ENCODE measurements around the gene SRC. TPM values are rescaled to one million over a fixed set of nuclear protein-coding genes. Genes with fewer than 3 reads are reported as not detected.
A peak's percentile ranks its signal among the peaks of the same experiment; 100 is the strongest.

Gene SRC
- 25.9 and 34.6 TPM in 2 replicates for total RNA-seq (2014; rRNA removed; shearing (Covaris generic))
- polyA plus RNA-seq (2016; fragmentation: Nextera tagmentation; extraction: Ambion mirVana), result 7.1 and 8.0 TPM in 2 replicates
- long read RNA-seq, partial matches to known transcripts, result 0 of 1 reads
- long read RNA-seq, other reads (novel, unspliced or antisense), result 1 of 1 reads

DNA sequence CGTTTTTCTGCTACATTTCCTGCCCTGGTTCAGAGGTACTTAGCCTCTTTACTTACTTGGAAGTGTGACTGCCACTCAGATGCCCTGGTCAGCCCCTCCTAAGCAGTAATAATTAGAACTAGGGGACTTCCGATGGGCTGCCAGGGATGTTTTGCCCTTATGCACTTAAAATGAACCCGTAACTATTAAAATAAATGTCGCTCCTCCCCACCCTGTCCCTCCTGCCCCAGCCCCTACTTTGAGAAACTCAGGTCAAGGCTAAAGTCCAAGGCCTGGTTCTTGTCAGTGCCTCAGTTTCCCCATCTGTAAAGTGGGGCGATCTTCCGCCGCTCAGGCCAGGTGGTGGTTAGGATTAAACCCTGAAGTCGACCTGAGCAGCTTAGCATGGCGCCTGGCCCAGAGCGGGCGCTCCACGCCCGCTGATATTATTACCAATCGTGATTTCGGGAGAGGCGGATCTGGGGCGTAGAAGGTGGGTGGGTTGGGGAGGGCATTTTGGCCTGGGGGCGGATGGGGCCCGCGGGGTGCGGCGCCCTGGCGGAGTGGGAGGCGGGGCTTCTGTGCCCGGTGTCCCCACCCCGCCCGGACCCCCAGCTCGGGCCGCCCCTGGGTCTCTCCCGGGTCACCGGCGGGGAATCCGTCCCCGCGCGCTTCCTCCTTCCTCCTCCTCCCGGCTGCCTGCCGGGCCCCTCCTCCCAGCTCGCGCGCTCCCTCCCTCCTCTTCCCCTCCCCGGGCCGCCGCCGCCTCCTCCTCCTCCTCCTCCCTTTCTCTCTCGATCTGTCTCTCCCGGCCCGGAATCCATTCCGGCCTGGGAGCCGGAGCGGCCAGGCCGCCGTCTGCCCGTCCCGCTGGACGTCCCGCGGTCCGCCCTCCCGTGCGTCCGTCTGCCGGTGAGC lies at the start of gene SRC:
TSS of gene SRC (plus strand) at position 802 of the 897 bp plus-strand sequence. CDS start 38,014 bp downstream, outside the sequence.
- peaks cover 4% of the 10 kb centered on the region; the same call in 2 of the 3 replicates for H3K36me3 Mint-ChIP-seq (ENCODE audit: low read depth)
- no peaks in the 10 kb centered on the region for H3K9me3 Mint-ChIP-seq
- peaks cover 21% of the 10 kb centered on the region for H3K27me3 Mint-ChIP-seq (ENCODE audit: insufficient read depth, low read depth, poor library complexity)
- H3K4me3 Mint-ChIP-seq, result peak within 1 kb of the TSS; percentile 70
- peaks cover 9% of the 10 kb centered on the region; the same call in 1 of the 2 replicates for H4K20me1 ChIP-seq (replicated peaks; ENCODE audit: insufficient read depth)
- H3K27ac ChIP-seq (ENCODE audit: low read depth), result peak within 1 kb of the TSS; percentile 59; the same call in 1 of the 2 replicates
- peak within 1 kb of the TSS; percentile 84; the same call in 1 of the 2 replicates for H2AFZ ChIP-seq
- H3K4me1 ChIP-seq (ENCODE audit: insufficient read depth), result peaks cover 5% of the 10 kb centered on the region; the same call in 1 of the 2 replicates
- no peaks in the 10 kb centered on the region for H3K36me3 ChIP-seq (ENCODE audit: insufficient read depth)
- no peaks in the 10 kb centered on the region for H3K27me3 ChIP-seq (ENCODE audit: insufficient read depth)
- H3K79me2 ChIP-seq (replicated peaks; ENCODE audit: insufficient read depth), result peaks cover 39% of the 10 kb centered on the region
- peak within 1 kb of the TSS; percentile 59; the same call in 1 of the 2 replicates for H3K27ac Mint-ChIP-seq
- peak; percentile 57 for ATAC-seq
- H3K4me2 ChIP-seq, result peak within 1 kb of the TSS; percentile 84
- DNase-seq (ENCODE audit: low spot score), result peak; percentile 84
- H3K9me2 ChIP-seq (ENCODE audit: insufficient read depth), result no peaks in the 10 kb centered on the region
- no peaks in the 10 kb centered on the region for H3F3A ChIP-seq (replicated peaks; ENCODE audit: low read depth)
- TF ChIP-seq POLR2AphosphoS5 (IDR thresholded peaks at IDR 0.05; ENCODE audit: low read depth) (peak; percentile 62), ZNF114 (CRISPR knock-in tag; IDR thresholded peaks at IDR 0.05) (no peak)
- peak within 1 kb of the TSS; percentile 67 for H3K4me3 ChIP-seq
- H3K4me1 Mint-ChIP-seq, result peaks cover 26% of the 10 kb centered on the region

DNA sequence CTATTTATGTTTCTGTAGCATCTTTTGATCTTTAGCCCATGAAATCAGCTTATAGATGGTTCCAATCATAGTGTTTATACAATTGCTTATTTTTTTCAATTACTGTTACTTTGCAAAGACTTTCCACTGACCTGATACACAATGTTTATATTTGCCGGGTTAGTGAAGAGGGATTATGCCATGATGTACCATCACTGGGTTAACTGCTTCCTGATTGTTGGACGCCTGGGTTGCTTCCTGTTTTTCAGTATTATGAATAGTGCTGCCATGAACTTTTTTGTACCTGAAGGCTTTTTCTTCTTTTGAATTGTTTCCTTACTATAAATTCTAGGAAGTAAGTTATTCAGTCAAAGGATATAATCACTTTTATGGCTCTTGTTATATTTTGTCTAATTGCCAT lies 49.6 kb upstream of the SRC start:
- Mint-ChIP-seq H3K27ac (no peak overlapping the region), H3K27me3 (ENCODE audit: insufficient read depth, low read depth, poor library complexity) (no peaks in the 10 kb centered on the region), H3K4me3 (no peak overlapping the region), H3K4me1 (peaks cover 13% of the 10 kb centered on the region), H3K36me3 (ENCODE audit: low read depth) (peaks cover 45% of the 10 kb centered on the region), H3K9me3 (peaks cover 13% of the 10 kb centered on the region)
- no peaks in the 10 kb centered on the region for H3K27me3 ChIP-seq (ENCODE audit: insufficient read depth)
- peaks cover 61% of the 10 kb centered on the region for H3K79me2 ChIP-seq (replicated peaks; ENCODE audit: insufficient read depth)
- peaks cover 7% of the 10 kb centered on the region; the same call in 1 of the 2 replicates for H4K20me1 ChIP-seq (replicated peaks; ENCODE audit: insufficient read depth)
- H3K27ac ChIP-seq (ENCODE audit: low read depth), result no peak overlapping the region
- no peak overlapping the region for H3K4me2 ChIP-seq
- 0 out of 2 replicates have a peak, but pooled peaks cover 7% of the 10 kb centered on the region for H3F3A ChIP-seq (replicated peaks; ENCODE audit: low read depth)
- H3K4me3 ChIP-seq, result no peak overlapping the region
- H3K4me1 ChIP-seq (ENCODE audit: insufficient read depth), result peaks cover 7% of the 10 kb centered on the region; the same call in 1 of the 2 replicates
- DNase-seq (ENCODE audit: low spot score) (no peak), ATAC-seq (no peak)
- H2AFZ ChIP-seq, result no peak overlapping the region
- H3K9me2 ChIP-seq (ENCODE audit: insufficient read depth), result peaks cover under 1% of the 10 kb centered on the region; the same call in 1 of the 2 replicates
- H3K36me3 ChIP-seq (ENCODE audit: insufficient read depth), result peaks cover 7% of the 10 kb centered on the region; the same call in 1 of the 2 replicates
- no peak for TF ChIP-seq NANOG (IDR thresholded peaks at IDR 0.05; ENCODE audit: borderline replicate concordance)
- TF ChIP-seq, protein P1, sequence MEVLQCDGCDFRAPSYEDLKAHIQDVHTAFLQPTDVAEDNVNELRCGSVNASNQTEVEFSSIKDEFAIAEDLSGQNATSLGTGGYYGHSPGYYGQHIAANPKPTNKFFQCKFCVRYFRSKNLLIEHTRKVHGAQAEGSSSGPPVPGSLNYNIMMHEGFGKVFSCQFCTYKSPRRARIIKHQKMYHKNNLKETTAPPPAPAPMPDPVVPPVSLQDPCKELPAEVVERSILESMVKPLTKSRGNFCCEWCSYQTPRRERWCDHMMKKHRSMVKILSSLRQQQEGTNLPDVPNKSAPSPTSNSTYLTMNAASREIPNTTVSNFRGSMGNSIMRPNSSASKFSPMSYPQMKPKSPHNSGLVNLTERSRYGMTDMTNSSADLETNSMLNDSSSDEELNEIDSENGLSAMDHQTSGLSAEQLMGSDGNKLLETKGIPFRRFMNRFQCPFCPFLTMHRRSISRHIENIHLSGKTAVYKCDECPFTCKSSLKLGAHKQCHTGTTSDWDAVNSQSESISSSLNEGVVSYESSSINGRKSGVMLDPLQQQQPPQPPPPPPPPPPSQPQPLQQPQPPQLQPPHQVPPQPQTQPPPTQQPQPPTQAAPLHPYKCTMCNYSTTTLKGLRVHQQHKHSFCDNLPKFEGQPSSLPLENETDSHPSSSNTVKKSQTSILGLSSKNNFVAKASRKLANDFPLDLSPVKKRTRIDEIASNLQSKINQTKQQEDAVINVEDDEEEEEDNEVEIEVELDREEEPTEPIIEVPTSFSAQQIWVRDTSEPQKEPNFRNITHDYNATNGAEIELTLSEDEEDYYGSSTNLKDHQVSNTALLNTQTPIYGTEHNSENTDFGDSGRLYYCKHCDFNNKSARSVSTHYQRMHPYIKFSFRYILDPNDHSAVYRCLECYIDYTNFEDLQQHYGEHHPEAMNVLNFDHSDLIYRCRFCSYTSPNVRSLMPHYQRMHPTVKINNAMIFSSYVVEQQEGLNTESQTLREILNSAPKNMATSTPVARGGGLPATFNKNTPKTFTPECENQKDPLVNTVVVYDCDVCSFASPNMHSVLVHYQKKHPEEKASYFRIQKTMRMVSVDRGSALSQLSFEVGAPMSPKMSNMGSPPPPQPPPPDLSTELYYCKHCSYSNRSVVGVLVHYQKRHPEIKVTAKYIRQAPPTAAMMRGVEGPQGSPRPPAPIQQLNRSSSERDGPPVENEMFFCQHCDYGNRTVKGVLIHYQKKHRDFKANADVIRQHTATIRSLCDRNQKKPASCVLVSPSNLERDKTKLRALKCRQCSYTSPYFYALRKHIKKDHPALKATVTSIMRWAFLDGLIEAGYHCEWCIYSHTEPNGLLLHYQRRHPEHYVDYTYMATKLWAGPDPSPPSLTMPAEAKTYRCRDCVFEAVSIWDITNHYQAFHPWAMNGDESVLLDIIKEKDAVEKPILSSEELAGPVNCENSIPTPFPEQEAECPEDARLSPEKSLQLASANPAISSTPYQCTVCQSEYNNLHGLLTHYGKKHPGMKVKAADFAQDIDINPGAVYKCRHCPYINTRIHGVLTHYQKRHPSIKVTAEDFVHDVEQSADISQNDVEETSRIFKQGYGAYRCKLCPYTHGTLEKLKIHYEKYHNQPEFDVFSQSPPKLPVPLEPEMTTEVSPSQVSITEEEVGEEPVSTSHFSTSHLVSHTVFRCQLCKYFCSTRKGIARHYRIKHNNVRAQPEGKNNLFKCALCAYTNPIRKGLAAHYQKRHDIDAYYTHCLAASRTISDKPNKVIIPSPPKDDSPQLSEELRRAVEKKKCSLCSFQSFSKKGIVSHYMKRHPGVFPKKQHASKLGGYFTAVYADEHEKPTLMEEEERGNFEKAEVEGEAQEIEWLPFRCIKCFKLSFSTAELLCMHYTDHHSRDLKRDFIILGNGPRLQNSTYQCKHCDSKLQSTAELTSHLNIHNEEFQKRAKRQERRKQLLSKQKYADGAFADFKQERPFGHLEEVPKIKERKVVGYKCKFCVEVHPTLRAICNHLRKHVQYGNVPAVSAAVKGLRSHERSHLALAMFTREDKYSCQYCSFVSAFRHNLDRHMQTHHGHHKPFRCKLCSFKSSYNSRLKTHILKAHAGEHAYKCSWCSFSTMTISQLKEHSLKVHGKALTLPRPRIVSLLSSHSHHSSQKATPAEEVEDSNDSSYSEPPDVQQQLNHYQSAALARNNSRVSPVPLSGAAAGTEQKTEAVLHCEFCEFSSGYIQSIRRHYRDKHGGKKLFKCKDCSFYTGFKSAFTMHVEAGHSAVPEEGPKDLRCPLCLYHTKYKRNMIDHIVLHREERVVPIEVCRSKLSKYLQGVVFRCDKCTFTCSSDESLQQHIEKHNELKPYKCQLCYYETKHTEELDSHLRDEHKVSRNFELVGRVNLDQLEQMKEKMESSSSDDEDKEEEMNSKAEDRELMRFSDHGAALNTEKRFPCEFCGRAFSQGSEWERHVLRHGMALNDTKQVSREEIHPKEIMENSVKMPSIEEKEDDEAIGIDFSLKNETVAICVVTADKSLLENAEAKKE (CRISPR knock-in tag; IDR thresholded peaks at IDR 0.05), result no peak
- TF ChIP-seq JUNB (IDR thresholded peaks at IDR 0.05; ENCODE audit: unreplicated experiment), result no peak
- TF ChIP-seq, protein P2, sequence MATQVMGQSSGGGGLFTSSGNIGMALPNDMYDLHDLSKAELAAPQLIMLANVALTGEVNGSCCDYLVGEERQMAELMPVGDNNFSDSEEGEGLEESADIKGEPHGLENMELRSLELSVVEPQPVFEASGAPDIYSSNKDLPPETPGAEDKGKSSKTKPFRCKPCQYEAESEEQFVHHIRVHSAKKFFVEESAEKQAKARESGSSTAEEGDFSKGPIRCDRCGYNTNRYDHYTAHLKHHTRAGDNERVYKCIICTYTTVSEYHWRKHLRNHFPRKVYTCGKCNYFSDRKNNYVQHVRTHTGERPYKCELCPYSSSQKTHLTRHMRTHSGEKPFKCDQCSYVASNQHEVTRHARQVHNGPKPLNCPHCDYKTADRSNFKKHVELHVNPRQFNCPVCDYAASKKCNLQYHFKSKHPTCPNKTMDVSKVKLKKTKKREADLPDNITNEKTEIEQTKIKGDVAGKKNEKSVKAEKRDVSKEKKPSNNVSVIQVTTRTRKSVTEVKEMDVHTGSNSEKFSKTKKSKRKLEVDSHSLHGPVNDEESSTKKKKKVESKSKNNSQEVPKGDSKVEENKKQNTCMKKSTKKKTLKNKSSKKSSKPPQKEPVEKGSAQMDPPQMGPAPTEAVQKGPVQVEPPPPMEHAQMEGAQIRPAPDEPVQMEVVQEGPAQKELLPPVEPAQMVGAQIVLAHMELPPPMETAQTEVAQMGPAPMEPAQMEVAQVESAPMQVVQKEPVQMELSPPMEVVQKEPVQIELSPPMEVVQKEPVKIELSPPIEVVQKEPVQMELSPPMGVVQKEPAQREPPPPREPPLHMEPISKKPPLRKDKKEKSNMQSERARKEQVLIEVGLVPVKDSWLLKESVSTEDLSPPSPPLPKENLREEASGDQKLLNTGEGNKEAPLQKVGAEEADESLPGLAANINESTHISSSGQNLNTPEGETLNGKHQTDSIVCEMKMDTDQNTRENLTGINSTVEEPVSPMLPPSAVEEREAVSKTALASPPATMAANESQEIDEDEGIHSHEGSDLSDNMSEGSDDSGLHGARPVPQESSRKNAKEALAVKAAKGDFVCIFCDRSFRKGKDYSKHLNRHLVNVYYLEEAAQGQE (IDR thresholded peaks at IDR 0.05; ENCODE audit: unreplicated experiment), result no peak
- no peak for TF ChIP-seq CREB1 (CRISPR knock-in tag; IDR thresholded peaks at IDR 0.05; ENCODE audit: low read depth)
- TF ChIP-seq EZH2 (IDR thresholded peaks at IDR 0.05; ENCODE audit: low read depth, unreplicated experiment), result no peak
- no peak for TF ChIP-seq EZH2phosphoT487 (IDR thresholded peaks at IDR 0.05; ENCODE audit: unreplicated experiment)
- TF ChIP-seq POLR2AphosphoS5 (IDR thresholded peaks at IDR 0.05; ENCODE audit: low read depth), result no peak
